ENCODE data around the gene PAGR1. TPM values are rescaled to one million over a fixed set of nuclear protein-coding genes. Genes with fewer than 3 reads are reported as not detected.
A peak's percentile ranks its signal among the peaks of the same experiment; 100 is the strongest.

The PAGR1 gene
- total RNA-seq, 2 donors from 2014 or later: 15.2 to 16.3 TPM

GRCh38 chr16:29805232-29806098 lies 10.5 kb upstream of the PAGR1 start:
- Mint-ChIP-seq H3K36me3 (ENCODE audit: low read depth) (peaks cover 2% of the 10 kb centered on the region), H3K27me3 (no peaks in the 10 kb centered on the region), H3K27ac (peak overlapping the region; percentile 100), H3K4me3 (peak overlapping the region; percentile 100), H3K4me1 (peaks cover 44% of the 10 kb centered on the region)
- DNase-seq (peak; percentile 96), ATAC-seq (peak; percentile 74)
- H3K9me3 ChIP-seq (ENCODE audit: control insufficient read depth, low read length, poor library complexity, severe bottlenecking): no peaks in the 10 kb centered on the region

DNA sequence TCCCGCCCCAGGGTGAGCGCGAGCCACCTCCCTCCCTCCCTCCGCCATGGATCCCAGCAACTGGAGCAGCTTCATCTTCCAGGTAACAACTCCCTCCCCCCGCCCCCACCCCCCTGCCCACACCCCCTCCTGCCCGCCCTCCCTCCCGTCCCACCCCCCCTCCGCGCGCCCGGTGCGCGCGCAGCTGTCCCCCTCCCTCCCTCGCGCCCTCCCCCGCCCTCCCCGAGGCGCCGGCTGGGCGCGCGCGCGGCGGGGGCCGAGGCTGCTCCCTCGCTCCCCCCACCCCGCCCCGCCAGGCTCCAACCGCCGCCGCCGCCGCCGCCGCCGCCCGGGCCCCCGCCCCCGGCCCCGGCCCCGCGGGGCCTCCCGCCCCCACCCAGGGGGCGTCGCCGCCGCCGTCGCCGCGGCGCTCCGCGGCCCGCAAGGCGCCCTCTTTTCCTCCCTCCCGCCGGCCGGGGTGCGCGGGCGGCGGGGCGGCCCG lies 9.8 kb upstream of the PAGR1 start, which contains the start of gene MAZ:
Gene MAZ, plus strand, starts transcription at position 431 of the 481 bp plus-strand sequence. CDS start 173 bp downstream, outside the sequence.
- H3K4me3 Mint-ChIP-seq: peak within 1 kb of the TSS; percentile 100
- peak within 1 kb of the TSS; percentile 100 for H3K27ac Mint-ChIP-seq
- H3K4me1 Mint-ChIP-seq: peaks cover 49% of the 10 kb centered on the region
- ATAC-seq (peak; percentile 1), DNase-seq (peak; percentile 54 to 85 (median 79))
- H3K9me3 ChIP-seq (ENCODE audit: control insufficient read depth, low read length, poor library complexity, severe bottlenecking): no peaks in the 10 kb centered on the region
- H3K36me3 Mint-ChIP-seq (ENCODE audit: low read depth): peaks cover 2% of the 10 kb centered on the region
- no peaks in the 10 kb centered on the region for H3K27me3 Mint-ChIP-seq

DNA sequence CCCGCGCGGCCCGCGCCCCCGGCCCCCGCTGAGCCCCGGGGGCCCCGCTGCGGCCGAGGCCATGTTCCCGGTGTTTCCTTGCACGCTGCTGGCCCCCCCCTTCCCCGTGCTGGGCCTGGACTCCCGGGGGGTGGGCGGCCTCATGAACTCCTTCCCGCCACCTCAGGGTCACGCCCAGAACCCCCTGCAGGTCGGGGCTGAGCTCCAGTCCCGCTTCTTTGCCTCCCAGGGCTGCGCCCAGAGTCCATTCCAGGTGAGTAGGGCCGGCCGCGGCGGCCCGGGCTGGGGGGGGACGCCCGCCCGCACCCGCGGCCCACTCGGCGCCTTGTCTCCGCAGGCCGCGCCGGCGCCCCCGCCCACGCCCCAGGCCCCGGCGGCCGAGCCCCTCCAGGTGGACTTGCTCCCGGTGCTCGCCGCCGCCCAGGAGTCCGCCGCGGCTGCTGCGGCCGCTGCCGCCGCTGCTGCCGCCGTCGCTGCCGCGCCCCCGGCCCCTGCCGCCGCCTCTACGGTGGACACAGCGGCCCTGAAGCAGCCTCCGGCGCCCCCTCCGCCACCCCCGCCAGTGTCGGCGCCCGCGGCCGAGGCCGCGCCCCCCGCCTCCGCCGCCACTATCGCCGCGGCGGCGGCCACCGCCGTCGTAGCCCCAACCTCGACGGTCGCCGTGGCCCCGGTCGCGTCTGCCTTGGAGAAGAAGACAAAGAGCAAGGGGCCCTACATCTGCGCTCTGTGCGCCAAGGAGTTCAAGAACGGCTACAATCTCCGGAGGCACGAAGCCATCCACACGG lies 9.1 kb upstream of the PAGR1 start:
- ATAC-seq: no peak
- peak in 1 of 3 donors; percentile 41 for DNase-seq
- H3K4me3 Mint-ChIP-seq: peak overlapping the region; percentile 95
- no peaks in the 10 kb centered on the region for H3K9me3 ChIP-seq (ENCODE audit: control insufficient read depth, low read length, poor library complexity, severe bottlenecking)
- H3K36me3 Mint-ChIP-seq (ENCODE audit: low read depth): peaks cover 2% of the 10 kb centered on the region
- H3K27me3 Mint-ChIP-seq: no peaks in the 10 kb centered on the region
- H3K4me1 Mint-ChIP-seq: peaks cover 51% of the 10 kb centered on the region
- peak overlapping the region; percentile 95 for H3K27ac Mint-ChIP-seq

GRCh38 chr16:29807426-29808218 lies 8.3 kb upstream of the PAGR1 start:
- H3K9me3 ChIP-seq (ENCODE audit: control insufficient read depth, low read length, poor library complexity, severe bottlenecking): no peaks in the 10 kb centered on the region
- DNase-seq (peak; percentile 73 to 85 (median 76)), ATAC-seq (peak; percentile 56)
- Mint-ChIP-seq H3K4me1 (peaks cover 51% of the 10 kb centered on the region), H3K4me3 (peak overlapping the region; percentile 95), H3K36me3 (ENCODE audit: low read depth) (peaks cover 2% of the 10 kb centered on the region), H3K27ac (peak overlapping the region; percentile 95), H3K27me3 (no peaks in the 10 kb centered on the region)

GRCh38 chr16:29808219-29808900 lies 7.6 kb upstream of the PAGR1 start:
- no peak for ATAC-seq
- Mint-ChIP-seq H3K36me3 (ENCODE audit: low read depth) (peaks cover 2% of the 10 kb centered on the region), H3K27me3 (no peaks in the 10 kb centered on the region), H3K27ac (peak overlapping the region; percentile 95), H3K4me1 (peaks cover 54% of the 10 kb centered on the region), H3K4me3 (peak overlapping the region; percentile 95)
- no peaks in the 10 kb centered on the region for H3K9me3 ChIP-seq (ENCODE audit: control insufficient read depth, low read length, poor library complexity, severe bottlenecking)
- no peak for DNase-seq

- peak overlapping the region; percentile 95 for H3K4me3 Mint-ChIP-seq
- H3K36me3 Mint-ChIP-seq (ENCODE audit: low read depth): peaks cover 2% of the 10 kb centered on the region
- H3K9me3 ChIP-seq (ENCODE audit: control insufficient read depth, low read length, poor library complexity, severe bottlenecking): no peaks in the 10 kb centered on the region
- no peaks in the 10 kb centered on the region for H3K27me3 Mint-ChIP-seq
- peaks cover 47% of the 10 kb centered on the region for H3K4me1 Mint-ChIP-seq
- DNase-seq: no peak
- peak overlapping the region; percentile 95 for H3K27ac Mint-ChIP-seq
- no peak for ATAC-seq
Observed at GRCh38 chr16:29809031-29809747, 6.8 kb upstream of the PAGR1 start.

GRCh38 chr16:29809850-29810698 lies 5.9 kb upstream of the PAGR1 start:
- DNase-seq (peak in 1 of 3 donors; percentile 40), ATAC-seq (no peak)
- no peaks in the 10 kb centered on the region for H3K9me3 ChIP-seq (ENCODE audit: control insufficient read depth, low read length, poor library complexity, severe bottlenecking)
- Mint-ChIP-seq H3K27ac (peak overlapping the region; percentile 82), H3K4me3 (peak overlapping the region; percentile 93), H3K4me1 (peaks cover 48% of the 10 kb centered on the region), H3K36me3 (ENCODE audit: low read depth) (peaks cover 2% of the 10 kb centered on the region), H3K27me3 (no peaks in the 10 kb centered on the region)

- peak overlapping the region; percentile 93 for H3K4me3 Mint-ChIP-seq
- ATAC-seq (no peak), DNase-seq (no peak)
- peaks cover 50% of the 10 kb centered on the region for H3K4me1 Mint-ChIP-seq
- H3K27ac Mint-ChIP-seq: peak overlapping the region; percentile 82
- no peaks in the 10 kb centered on the region for H3K27me3 Mint-ChIP-seq
- peaks cover 2% of the 10 kb centered on the region for H3K36me3 Mint-ChIP-seq (ENCODE audit: low read depth)
- H3K9me3 ChIP-seq (ENCODE audit: control insufficient read depth, low read length, poor library complexity, severe bottlenecking): no peaks in the 10 kb centered on the region
Observed at GRCh38 chr16:29810699-29811169, 5.2 kb upstream of the PAGR1 start.

- H3K4me1 Mint-ChIP-seq: peaks cover 53% of the 10 kb centered on the region
- ATAC-seq (peak; percentile 30), DNase-seq (peak in 2 of 3 donors; percentile 57 to 60)
- peak overlapping the region; percentile 93 for H3K4me3 Mint-ChIP-seq
- no peaks in the 10 kb centered on the region for H3K9me3 ChIP-seq (ENCODE audit: control insufficient read depth, low read length, poor library complexity, severe bottlenecking)
- H3K27me3 Mint-ChIP-seq: no peaks in the 10 kb centered on the region
- peak overlapping the region; percentile 82 for H3K27ac Mint-ChIP-seq
- peaks cover 4% of the 10 kb centered on the region for H3K36me3 Mint-ChIP-seq (ENCODE audit: low read depth)
Observed at GRCh38 chr16:29811170-29811895, 4.6 kb upstream of the PAGR1 start.

DNA sequence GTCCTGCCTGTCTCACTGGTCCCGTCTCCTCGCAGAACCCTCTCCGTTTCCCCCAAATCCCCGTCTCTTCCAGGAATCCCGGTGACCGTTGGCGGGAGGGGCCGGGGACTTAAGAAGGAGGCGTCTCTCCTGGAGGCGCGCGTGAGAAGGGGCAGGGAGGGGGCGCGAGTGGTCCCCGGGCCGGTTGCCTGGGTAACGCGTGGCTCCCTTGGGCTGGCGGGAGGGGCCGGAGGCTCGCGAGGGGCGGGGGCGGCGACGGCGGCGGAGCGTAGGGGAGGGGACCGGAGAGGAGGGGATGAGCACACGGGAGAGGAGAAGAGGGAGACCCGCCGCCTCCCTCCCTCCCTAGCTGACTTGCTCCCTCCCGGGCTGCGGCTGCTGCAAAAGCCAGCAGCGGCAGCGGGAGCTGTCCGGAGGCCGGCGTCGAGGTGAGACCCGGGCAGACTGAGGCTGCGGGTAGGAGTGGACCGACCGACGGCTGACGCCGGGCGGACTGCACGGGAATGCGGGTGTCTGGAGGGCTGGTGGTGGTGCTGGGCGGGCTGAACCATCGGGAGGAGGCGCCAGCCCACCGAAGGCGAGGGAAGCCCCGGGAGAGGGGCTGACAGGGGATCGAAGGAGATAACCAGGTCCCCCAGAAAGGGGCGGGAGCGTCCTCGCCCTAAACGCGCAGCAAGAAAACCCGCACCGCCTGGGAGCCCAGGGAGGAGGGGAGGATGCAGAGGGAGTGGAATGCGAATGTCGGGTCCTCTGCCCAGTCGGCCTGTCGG lies 3.9 kb upstream of the PAGR1 start, which contains the start of gene PRRT2:
Gene PRRT2, plus strand, starts transcription at position 298 of the 770 bp plus-strand sequence. CDS start 862 bp downstream, outside the sequence.
- H3K4me3 Mint-ChIP-seq: peak within 1 kb of the TSS; percentile 93
- ATAC-seq: no peak
- peaks cover 4% of the 10 kb centered on the region for H3K36me3 Mint-ChIP-seq (ENCODE audit: low read depth)
- peaks cover 55% of the 10 kb centered on the region for H3K4me1 Mint-ChIP-seq
- DNase-seq: peak in 2 of 3 donors; percentile 48 to 57
- no peaks in the 10 kb centered on the region for H3K9me3 ChIP-seq (ENCODE audit: control insufficient read depth, low read length, poor library complexity, severe bottlenecking)
- H3K27me3 Mint-ChIP-seq: no peaks in the 10 kb centered on the region
- peak within 1 kb of the TSS; percentile 82 for H3K27ac Mint-ChIP-seq

All from T-helper 17 cell (primary cell).